HL-60/S4 (cell line): ENCODE results near the gene GRAMD1B.

Source experiments
- in situ Hi-C: fragments of 300-500 bp; cut with MboI; formaldehyde crosslinking; loops from 2 replicates; pipeline ENCODE4 v1.14.3; 2022; ENCODE audit warnings: low sequenced_read_pairs

Gene GRAMD1B

DNA sequence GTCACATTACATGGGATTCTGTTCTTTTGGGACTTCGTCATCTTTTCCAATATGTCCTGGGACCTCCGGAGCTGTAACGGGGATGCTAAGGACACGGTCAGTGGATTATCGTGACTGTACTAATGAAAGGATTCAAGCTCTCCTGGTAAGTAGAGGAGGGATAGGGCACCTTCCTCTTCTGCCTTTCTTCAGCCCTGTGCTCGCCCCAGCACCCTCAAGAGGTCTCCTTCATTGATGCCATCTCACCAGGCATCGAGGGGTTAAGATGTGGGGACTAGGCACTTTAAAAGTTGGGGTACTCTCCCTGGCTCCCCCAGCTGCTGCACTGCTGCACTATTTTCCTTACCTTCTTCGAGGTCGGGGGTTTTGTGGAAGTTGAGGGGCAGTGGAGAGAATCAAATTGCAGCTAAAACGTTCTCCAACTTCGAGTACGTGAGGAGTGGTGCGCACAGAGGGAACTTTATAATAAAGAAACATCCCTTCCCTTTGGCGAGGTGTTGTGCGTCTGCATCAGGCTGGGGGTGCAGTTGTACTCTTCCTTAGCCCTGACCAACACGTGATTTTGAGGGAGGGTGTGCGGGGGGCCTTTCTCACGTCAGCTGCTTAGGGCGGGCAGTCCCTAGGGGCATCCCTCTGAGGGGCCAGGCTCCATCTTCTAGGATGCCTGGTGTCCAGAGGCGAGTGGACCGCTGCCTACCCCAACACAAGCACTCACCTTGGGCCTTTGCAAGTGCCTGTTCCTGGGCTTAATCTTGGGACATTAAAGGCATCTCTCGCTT, 96.1 kb downstream of the GRAMD1B start:
- in situ Hi-C loops: no loop called here

GRCh38 chr11:123526918-123527317, 96.8 kb downstream of the GRAMD1B start:
- in situ Hi-C loops: no loop called here

- in situ Hi-C loops: no loop called here
These were observed 97.5 kb downstream of the GRAMD1B start for GRCh38 chr11:123527526-123527925.

DNA sequence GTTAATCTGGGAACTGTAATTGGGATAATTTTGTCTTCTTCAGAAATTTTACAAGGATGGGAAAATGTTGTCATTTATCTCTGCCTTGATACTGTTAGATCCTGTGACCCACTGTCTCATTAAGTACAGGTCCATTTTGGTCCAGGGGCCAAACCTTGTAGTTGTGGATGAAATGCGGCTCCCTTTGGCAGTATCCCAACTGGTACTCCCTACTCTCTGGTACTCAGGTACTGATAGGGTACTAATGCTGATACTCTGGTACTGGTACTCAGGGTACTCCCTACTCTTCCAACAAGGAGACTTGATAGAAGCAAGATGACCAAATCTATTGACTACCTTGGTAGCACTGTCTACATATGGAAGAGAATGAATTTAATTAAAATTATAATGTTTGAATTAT, 97.9 kb downstream of the GRAMD1B start:
- in situ Hi-C loops: no loop called here

DNA sequence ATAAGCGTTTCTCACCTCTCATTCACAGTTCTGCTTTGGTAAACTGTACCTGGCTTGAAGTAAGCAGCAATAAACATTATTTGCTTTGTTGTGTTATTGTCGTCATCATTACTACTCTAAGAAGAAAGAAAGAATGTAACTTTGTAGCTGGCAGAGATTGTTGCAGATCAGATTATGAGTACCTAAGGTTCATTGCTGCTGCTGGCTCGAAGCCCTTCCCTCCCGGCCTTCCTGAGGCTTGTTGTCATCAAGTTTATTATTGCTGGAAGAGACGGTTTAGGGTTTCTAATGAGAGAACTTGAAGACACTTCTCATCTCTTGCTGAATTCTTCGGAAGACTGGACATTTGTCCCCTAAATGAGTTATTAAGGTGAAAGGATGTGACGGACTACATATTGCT, 101.3 kb downstream of the GRAMD1B start:
- in situ Hi-C loops: no loop called here

- in situ Hi-C loops: no loop called here
These were observed 102.1 kb downstream of the GRAMD1B start for GRCh38 chr11:123532131-123532530.

GRCh38 chr11:123535401-123535800, 105.3 kb downstream of the GRAMD1B start:
- in situ Hi-C loops: no loop called here

GRCh38 chr11:123536690-123537437, 106.8 kb downstream of the GRAMD1B start:
- in situ Hi-C loops: no loop called here

- in situ Hi-C loops: no loop called here
These were observed 107.7 kb downstream of the GRAMD1B start for GRCh38 chr11:123537726-123538125.

GRCh38 chr11:123543797-123544196, 113.7 kb downstream of the GRAMD1B start:
- in situ Hi-C loops: no loop called here

DNA sequence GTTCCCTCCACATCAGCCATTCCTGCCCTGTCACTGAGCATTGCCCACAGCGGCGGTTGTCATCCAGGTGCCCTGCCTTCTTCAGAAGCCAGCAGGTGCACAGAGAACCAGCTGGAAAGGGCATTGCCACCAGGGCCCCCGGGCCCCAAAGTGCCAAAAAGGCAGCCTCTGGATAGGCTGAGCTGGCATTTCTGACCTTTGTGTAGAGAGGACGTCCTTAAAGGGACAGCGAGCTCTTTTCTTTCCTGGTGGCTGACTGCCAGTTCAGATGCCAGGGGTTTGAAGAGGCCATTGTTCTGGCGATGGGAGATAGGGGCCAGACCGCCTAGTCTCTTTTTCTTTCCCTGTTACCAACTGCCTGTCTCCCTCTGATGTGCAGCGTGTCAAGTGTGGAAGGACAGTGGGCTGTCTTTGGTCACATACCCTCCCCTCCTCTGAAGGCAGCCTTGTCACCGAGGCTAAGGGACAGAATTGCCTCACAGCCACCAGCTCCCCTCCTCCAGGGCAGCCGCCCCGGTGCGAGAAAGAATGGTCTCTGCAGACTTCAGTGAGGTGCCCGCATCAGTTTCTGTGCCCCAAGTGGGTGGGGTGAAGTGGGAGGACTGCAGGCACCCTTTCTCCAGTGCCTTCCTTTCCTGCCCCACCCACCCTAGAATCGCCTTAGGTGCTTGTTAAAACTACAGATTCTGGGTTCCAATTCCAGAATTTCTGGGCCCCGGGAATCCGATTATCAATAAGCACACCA, 114.7 kb downstream of the GRAMD1B start:
- in situ Hi-C loops: no loop called here

DNA sequence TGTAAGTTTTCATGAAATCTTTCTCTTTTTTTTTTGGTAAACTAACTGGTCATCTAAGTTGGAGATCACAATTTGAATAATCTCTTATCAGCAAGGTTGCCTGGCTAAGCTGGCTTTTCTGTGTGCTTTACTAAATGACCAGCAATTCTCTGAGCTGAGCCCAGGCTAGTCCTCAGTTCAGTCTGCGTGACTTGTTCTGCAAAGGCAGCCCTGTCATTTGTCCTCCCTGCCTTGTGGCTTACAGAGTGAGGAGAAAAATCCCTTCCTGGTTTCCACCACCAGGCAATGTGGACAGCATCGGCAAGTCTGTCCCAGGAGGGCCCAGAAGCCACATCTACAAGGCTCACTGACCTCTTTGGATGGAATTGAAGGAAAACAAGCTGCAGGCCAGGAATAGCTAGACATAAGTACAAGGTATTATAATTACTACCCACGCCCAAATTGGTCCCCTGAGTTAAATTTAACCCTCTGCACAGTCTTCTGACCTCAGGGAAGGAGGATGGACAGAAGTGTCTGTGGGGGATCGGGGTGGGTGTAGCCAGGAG, 115.7 kb downstream of the GRAMD1B start:
- in situ Hi-C loops: no loop called here

GRCh38 chr11:123546515-123546914, 116.4 kb downstream of the GRAMD1B start:
- in situ Hi-C loops: no loop called here

- in situ Hi-C loops: no loop called here
These were observed 117.1 kb downstream of the GRAMD1B start for GRCh38 chr11:123547180-123547579.

DNA sequence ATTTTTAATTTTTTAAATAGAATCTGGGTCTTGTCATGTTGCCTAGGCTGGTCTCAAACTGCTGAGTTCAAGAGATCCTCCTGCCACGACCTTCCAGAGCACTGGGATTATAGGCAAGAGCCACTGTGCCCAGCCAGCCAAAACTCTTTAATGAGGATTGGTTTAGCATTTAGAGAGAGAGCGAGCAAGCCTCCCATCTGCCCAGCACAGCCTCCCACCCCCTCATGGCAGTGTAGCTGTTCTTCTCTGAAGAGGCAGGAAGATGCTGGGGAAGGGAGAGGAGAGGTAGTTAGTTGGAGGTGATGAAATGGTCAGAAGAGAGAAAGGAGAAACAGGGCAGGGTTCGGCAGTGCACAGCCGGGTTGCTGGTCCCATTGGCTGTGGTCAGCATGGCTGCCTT, 118.7 kb downstream of the GRAMD1B start:
- in situ Hi-C loops: no loop called here

GRCh38 chr11:123549926-123550917, 120.2 kb downstream of the GRAMD1B start:
- in situ Hi-C loops: no loop called here

GRCh38 chr11:123551079-123551478, 121.0 kb downstream of the GRAMD1B start:
- in situ Hi-C loops: no loop called here

DNA sequence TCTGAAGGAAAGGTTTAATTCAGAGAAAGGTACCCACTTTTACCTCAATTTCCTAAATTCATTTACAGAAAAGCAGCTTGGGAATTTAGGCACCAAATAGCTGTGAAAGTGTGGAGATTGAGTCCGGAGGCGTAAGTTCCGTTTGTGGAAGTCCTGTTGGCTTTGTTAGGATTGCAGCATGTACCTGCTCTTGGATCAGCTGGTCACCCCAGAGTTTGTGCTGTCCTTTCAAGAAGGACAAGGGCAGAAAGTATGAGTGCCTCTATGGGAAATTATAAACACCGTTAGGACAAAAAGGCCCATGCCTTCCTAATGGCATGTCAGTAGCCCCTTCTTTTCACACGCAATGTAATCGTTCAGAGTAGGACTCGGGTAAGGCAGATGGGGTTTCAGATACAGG, 126.6 kb downstream of the GRAMD1B start:
- in situ Hi-C loops: no loop called here

- in situ Hi-C loops: no loop called here
These were observed 128.7 kb downstream of the GRAMD1B start for GRCh38 chr11:123558536-123559315.
